ENCODE data around the gene SEC16B.

- no peak for TF ChIP-seq CTCF (IDR thresholded peaks at IDR 0.05)
- no peak for TF ChIP-seq POLR2A (IDR thresholded peaks at IDR 0.05)
Measured at GRCh38 chr1:177934927-177935326, 34.9 kb downstream of the SEC16B start.
